NCI-H82 treated with DMSO at 0.1 percent for 48 hours (cell line): Measurements from ENCODE around the gene CNTNAP5.

Source experiments
- DNase-seq: peaks from one replicate; lab custom pipeline; 2025; ENCODE audit not compliant: unreplicated experiment; lab: John Stamatoyannopoulos, UW

The CNTNAP5 gene

DNA sequence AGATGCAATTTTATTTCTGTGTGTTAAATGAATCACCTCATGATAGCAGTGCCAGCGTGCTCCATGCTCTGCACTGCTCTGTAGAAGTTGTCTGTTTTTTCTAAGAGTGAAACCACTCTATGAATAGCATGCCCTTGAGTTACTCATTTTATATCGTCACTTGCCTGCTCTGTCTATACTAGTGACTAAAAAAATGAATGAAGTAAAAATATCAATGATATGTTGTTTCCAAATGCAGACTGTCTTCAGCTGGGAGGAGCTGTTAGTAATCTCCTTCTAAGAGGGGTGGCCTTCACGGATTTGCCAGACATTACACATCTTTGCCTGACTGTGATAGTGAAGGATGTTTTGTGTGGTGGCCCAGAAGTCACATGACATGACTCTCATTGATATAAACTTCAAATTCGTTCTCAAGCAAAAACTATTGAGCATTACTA is 852.1 kb downstream of the CNTNAP5 start:
- DNase-seq, result no peak

DNA sequence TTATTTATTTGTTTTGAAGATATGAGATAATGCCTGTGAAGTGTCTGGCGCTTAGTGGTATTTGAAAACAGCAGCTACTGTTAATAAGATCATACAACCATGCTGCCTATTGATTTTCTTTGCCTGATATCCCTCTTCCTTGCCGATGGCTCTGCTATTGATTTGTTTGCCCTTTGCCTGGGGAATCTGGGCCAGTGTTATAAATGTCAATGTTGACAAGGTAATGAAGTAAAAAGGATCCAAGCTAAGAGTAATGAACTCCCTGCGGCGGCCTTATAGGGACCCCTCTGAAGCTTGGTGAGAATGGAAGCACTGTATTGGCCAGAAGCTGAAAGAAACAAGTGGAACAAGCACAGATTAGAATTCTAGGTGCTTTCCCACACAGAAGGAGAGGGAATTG is 854.6 kb downstream of the CNTNAP5 start:
- no peak for DNase-seq

DNA sequence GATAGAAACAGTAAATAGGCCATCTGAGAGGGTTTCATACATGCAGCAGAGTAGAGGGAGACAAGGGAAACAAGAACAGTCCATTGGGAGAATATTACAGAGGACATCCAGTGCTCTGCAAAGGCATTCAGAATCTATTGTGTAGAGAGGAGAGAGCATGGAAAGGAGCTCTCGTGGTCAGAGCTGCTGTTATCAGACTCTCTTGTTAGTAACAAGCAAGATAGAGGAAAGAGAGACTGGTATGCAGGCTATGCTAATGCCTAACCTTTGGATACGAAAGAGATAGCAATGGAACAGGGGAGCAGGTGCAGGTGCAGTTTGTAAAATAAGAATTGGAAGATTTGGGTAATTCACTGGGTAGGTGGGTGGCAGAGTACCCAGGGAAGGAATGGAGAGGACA is 855.9 kb downstream of the CNTNAP5 start:
- no peak for DNase-seq

DNA sequence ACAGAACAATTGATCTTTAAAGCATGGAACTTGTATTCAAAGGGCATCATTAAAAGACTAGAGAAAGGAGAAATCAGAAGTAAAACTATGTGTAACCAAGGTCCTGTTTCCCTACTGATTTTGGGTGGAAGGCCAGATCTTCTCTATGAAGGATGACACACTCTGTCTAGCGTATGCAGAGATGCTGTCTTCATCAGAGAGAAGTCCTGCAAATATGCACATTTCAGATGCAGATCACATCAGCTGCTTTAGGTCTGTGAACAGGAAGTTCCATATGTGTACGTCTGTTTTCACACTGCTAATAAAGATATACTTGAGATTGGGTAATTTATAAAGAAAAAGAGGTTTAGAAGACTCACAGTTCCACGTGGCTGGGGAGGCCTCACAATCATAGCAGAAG is 857.3 kb downstream of the CNTNAP5 start:
- no peak for DNase-seq

DNA sequence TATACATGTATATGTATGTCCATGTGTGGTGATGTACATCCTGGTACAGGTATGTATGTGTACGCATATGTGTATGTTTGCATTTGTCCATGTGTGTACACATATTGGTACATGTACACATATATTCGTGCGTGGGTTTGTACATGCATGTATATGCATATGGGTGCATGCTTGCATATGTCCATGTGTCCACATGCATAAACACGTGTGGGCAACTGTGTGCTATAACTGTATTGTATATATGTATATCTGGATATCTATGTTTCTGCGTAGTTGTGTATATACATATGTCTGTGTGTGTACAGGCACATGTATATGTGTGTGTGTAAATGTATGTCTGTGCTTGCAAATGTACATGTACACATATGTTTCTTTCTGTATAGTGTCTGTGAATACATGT is 858.5 kb downstream of the CNTNAP5 start:
- no peak for DNase-seq

DNA sequence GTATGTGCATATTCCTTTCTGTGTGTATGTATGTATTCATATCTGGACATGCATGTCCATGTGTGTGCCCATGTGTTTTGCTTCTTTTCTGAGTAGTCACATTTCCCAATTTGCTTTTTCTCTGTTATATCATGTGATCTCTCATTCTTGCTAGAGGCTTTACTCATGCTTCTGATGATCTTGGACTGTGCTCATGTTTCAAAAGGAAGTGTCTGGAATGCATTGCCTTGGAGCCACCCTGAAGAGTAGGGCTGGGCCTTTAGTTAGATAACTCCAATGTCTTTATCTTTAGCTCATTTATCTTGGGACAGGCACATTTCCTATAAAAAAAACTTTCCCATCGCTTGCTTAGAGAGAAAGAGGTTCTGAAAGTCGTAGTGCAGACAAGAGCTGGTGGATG is 859.2 kb downstream of the CNTNAP5 start:
- DNase-seq, result no peak

DNA sequence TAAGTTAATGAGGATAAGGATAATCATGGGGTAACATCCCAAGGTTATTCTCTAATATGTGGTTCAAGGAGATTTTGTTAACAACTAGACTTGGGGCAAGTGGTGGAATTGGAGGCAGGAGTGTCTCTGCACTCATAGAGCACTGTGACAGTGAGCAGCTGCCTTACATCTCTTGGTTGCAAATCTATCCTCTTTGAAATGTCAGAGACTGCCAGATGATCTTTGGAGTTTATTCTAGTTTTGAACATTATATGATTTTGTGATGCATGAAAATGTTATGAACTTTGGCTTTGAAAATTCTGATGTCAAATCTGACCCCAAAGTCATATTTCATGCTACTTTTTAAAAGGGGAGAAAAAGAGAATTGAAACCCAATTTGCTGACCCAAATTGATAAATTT is 861.1 kb downstream of the CNTNAP5 start:
- no peak for DNase-seq

DNA sequence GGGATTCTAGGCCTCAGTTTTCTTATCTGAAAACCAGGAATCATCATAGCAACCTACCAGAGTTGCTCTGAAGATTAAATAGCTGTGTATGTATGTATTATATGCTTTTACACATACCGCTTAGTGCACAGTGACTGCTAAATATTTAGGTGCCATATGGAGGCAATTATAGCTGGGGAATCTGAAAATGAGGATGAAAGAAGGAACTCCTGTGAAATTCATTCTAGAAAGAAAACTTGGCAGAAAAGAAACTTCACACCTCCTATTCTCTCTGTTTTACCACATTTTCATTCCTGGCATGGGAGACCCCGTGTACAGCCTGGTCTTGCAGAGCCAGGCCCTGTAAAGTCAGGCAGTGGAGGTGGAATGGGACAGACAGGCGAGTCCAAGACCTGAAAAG is 862.4 kb downstream of the CNTNAP5 start:
- no peak for DNase-seq

DNA sequence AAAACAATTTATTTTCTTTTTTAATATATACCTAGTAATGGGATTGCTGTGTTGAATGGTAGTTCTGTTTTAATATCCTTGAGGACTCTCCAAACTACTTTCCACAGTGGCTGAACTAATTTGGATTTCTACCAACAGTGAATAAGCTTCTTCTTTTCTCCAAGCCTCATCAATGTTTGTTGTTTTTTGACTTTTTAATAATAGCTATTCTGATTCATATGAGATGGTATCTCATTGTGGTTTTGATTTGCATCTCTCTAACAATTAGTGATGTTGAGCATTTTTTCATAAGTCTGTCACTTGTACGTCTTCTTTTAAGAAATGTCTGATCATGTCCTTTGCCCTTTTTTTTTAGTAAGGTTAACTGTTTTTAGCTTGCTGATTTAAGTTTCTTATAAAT is 863.3 kb downstream of the CNTNAP5 start:
- DNase-seq, result no peak

DNA sequence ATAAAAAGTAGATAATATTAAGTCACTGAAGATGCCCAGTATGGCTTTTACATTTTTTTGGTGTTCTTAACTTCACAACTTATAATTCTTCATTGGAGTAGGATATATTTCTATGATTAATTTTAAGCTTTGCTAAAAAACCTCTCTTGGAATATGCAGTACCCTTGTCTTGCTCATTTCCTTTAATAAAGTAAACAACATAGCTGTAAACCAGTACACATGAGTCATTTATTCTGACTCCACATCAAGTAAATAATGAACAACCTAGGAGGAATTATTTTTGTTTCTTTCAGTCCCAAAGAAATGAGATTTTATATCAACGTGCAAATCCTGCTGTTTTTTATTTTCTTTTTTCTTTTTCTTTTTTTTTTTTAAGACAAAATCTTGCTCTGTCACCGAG is 869.1 kb downstream of the CNTNAP5 start:
- no peak for DNase-seq

DNA sequence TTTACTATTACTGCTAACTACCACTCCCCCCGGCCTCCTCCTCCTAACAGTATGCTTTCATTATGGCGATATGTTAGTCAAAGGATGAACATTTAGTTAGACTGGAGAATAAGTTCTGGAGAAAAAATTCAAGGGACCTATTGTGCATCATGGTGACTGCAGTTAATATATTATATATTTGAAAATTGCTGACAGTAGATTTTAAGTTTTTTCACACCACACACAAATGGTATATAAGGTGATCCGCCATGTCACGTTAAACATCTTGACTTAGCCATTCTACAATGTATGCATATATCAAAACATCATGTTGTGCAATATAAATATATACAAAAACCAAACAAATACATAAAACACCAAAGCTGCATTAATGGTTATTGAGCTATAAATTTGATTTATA is 873.7 kb downstream of the CNTNAP5 start:
- no peak for DNase-seq

DNA sequence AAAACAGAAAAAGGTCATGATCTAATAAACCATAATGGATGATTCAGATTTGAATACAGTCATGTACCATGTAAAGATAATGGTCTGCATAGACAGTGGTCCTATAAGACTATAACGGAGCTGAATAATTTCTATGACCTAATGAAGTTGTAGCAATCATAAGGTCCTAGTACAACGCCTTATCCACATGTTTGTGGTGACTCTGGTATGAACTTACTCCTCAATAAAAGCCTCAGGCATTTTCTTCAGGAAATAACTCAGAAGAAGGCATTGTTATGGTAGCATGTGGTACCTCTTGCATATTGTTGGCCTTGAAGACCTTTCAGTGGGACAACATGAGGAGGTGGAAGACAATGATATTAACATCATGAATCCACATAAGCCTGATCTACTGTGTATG is 883.3 kb downstream of the CNTNAP5 start:
- DNase-seq, result no peak

DNA sequence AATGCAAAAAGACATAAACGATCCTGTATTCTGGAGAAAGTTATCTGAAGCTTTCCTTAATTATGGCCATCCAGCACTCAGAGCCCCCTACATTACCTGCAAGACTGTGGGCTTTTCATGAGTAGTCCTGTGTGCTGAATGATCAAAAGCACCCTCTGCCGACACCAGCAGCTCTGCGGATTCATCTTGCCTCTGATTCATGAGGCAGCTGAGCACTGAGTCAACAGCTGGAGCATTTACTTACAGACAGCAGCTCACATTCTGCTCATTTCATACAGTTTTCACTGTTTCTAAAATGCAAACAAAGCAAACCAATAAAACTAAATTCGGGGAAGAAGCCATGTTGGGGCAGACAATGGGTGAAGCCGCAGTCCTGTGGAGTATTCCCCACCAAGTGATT is 886.5 kb downstream of the CNTNAP5 start:
- DNase-seq, result no peak

DNA sequence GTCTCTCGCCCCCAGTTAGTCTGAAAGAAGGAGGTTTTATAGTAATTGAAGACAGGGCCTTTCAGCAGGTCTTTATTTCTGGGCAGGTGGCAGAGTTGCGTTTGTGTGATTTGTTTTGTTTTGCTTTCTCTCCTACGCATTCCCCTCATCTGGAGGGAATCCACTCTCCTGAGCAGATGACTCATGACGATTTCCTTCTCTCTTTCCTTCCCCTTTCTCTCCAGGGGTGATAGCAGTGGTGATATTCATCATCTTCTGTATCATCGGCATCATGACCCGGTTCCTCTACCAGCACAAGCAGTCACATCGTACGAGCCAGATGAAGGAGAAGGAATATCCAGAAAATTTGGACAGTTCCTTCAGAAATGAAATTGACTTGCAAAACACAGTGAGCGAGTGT is 888.8 kb downstream of the CNTNAP5 start:
- DNase-seq, result no peak

DNA sequence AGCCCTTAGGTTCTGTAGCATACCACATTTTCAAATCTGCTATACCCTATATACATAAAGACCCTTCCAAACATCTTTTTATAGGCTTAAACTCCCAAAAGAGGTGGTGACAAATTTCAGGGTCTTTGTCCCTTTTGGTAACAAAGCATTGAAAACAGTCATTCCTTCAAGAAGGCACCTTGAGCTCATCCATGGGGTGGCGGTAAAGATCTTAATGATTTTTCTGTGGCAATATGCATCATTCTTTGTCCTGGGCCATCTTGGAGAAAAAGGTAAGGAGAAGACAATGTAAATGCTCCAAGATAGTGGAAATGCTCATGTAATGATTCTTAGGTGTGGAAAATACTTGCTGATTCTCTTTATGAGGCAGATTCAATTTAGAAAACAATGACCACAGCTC is 890.5 kb downstream of the CNTNAP5 start:
- DNase-seq, result no peak

DNA sequence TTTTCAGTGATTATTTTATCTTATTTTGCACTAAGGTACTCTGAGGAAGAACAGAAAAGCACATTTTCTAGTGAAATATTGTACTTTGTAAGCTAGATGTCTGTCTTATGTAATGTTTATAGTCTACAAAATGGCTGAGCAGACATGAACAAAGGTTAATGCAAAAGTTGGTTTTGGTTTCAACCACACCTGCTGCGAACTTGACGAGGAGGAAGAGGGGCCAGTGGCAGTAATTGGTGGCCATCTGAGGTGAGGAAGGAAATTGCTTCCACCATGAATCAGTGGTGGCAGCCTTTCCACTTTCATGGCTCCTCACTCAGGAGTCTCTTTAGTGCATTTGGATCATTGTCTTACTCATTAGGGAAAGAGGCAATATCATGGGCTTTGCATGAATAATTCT is 894.2 kb downstream of the CNTNAP5 start:
- DNase-seq, result no peak

DNA sequence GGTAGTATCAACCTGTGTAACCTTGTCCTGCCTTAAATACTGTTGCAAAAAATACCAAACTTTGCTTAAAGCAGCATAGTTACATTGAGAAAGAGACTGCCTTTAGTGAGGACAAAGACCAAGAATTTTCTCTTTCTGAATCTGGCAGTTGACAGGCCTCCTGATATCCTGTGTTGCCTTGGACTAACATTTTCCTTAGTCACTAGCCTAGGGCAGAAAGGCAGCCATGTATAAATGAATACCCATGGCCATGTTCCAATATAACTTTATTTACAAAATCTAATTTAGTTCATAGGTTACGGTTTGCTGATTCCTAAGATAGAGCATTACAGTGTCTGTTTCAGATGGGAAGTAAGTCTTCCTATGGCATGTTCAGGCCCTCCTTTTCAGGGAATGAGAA is 895.4 kb downstream of the CNTNAP5 start:
- no peak for DNase-seq

DNA sequence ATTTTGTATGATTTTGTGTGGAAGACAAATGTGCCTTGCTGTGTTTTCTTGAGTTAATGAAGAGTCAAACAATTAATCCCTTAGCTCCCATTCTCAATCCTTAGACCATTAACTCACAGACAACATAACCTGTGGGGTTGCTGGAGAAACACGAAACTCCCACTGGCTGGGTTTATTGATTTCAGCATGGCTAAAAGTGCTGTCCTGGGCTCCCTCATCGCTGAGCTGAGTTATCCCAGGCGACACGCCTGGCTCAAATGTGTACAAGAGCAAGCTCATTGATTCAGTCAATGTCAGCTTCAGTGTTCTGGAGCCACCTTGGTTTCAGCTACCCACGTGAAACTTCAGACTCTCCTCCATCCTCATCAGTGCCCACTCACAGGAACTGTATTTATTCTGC is 896.1 kb downstream of the CNTNAP5 start:
- no peak for DNase-seq

DNA sequence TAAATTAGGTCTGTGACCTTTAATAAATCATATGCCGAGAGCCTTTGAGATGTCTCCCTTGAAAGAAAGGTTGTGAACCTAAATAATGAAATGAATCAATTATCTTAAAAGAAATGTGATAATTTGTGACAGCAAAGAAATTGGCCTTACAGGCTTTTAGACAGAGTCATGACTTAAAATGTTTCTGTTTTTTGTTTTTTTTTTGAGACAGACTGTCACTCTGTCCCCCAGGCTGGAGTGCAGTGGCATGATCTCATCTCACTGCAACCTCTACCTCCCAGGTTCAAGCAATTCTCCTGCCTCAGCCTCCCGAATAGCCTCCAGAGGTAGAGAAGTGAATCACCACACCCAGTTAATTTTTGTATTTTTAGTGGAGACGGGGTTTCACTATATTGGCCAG is 898.0 kb downstream of the CNTNAP5 start:
- no peak for DNase-seq

DNA sequence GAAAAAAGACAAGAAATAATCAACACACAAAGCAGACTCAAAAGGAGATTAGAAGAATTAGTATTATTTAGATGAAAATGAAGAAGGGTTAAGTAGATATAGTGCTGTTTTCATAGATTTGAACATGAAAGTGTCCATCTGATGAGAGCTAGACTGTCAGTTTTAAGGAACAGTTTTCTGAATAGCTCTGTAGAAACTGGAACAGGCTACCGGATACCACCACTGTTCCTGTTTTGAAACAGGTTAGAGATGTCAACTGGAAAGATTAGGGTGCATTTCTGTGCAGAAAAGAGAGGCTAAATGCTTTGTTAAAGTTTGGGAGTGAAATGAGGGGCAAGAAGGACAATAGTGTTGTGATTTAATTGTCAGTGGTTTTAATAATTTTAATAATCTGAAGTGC is 908.8 kb downstream of the CNTNAP5 start:
- DNase-seq, result no peak

DNA sequence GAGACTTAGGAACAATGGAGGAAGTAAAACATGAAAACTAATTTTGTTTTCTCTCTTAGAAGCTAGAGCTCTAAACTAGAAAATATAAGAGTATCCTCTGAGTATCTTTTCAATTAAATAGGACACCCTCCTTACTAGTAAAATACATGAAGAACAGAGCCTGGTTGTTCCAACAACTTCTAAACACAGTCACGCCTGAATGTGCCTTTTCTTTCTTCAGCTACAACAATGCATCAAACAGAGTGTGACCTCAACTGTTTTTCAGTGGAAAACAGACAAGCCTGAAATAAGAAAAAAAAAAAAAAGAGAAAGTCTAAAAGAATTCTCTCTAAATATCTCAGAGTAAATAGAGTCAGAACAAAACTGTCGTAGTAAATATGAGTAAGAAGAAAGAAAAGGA is 928.8 kb downstream of the CNTNAP5 start:
- no peak for DNase-seq

DNA sequence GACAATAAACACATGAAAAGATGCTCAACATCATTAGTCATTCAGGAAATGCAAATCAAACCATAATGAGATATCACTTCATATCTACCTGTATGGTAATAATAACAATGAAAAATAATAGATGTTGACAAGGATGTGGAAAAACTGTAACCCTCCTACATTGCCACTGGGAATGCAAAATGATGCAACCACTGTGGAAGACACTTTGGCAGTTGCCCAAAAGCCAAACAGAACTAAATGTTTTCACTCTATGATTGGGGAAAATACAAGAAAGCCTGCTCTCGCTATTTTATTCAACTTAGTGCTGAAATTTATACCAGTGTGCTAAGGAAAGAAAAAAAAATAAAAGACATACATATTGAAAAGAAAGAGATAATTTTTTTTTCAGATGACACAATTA is 934.5 kb downstream of the CNTNAP5 start:
- DNase-seq, result no peak

DNA sequence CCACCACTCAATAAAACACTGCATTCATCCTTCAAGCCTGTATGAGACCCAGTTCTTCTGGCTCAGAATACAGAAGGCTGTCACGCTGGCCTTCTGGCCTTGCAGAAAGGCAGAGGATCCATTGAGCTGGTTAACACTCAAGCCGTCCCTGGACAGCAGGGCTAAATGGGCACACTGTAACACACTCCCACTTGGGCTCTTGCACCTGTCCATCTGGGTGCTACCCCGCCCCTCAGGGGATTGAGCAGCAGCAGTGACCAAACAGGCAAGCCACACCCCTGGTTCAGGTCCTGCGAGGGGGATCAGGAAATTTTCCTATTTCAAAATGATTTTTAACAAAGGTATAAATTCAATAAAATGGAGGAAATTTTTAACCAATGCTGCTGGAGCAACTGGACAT is 936.0 kb downstream of the CNTNAP5 start:
- DNase-seq, result no peak
